ENCODE data around the gene NMD3. TPM values are rescaled to one million over a fixed set of nuclear protein-coding genes. Genes with fewer than 3 reads are reported as not detected.

Gene NMD3
- total RNA-seq, 1 donor from 2014 or later, result 49.1 TPM

DNA sequence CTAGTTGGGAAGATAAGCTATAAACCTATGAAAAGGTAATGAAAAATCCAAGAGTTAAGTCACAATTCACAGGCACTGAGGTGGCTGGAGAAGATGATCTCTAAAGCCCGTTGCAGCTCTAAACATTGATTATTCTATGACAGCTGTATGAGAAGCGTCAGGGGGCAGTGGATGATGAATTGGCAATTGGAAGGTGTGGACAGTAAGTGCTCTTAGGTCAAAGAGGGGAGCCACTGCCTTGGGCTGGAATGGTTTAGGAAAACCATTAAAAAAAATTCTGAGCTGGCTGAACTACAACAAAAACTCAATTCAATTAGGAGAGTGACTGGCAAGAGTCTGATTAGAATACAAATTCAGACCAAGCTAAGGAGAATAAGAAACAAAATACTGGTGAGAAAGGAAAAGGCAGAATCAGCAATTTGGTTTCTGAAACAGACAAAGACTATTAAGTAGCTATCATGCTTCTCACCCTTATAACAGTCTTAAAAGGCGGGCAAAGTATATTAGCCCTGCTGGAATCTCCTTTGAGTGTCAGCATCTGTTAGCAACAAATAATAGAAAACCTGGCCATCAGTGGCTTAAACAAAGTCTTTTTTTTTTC, 8.8 kb upstream of the NMD3 start:
- no peak overlapping the region for H3K4me3 ChIP-seq
- H3K27me3 ChIP-seq, result no peaks in the 10 kb centered on the region
- H3K36me3 ChIP-seq, result no peaks in the 10 kb centered on the region
- no peaks in the 10 kb centered on the region for H3K4me1 ChIP-seq
- H3K9me3 ChIP-seq, result no peaks in the 10 kb centered on the region
- TF ChIP-seq POLR2A (IDR thresholded peaks at IDR 0.05), result no peak
- no peak for TF ChIP-seq POLR2AphosphoS5 (IDR thresholded peaks at IDR 0.05; ENCODE audit: insufficient read depth in 1 of 2, low read depth in 1 of 2)
- TF ChIP-seq, protein P1, sequence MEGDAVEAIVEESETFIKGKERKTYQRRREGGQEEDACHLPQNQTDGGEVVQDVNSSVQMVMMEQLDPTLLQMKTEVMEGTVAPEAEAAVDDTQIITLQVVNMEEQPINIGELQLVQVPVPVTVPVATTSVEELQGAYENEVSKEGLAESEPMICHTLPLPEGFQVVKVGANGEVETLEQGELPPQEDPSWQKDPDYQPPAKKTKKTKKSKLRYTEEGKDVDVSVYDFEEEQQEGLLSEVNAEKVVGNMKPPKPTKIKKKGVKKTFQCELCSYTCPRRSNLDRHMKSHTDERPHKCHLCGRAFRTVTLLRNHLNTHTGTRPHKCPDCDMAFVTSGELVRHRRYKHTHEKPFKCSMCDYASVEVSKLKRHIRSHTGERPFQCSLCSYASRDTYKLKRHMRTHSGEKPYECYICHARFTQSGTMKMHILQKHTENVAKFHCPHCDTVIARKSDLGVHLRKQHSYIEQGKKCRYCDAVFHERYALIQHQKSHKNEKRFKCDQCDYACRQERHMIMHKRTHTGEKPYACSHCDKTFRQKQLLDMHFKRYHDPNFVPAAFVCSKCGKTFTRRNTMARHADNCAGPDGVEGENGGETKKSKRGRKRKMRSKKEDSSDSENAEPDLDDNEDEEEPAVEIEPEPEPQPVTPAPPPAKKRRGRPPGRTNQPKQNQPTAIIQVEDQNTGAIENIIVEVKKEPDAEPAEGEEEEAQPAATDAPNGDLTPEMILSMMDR (IDR thresholded peaks at IDR 0.05), result no peak
- DNase-seq (ENCODE audit: extremely low spot score in 2 of 2), result no peak
- intact Hi-C loops (cut with DNase I), result loop anchor here (5.0 kb wide), 1 partner anchor 475 kb away; no protein-coding TSS in a partner anchor
- H3K27ac ChIP-seq, result no peak overlapping the region

DNA sequence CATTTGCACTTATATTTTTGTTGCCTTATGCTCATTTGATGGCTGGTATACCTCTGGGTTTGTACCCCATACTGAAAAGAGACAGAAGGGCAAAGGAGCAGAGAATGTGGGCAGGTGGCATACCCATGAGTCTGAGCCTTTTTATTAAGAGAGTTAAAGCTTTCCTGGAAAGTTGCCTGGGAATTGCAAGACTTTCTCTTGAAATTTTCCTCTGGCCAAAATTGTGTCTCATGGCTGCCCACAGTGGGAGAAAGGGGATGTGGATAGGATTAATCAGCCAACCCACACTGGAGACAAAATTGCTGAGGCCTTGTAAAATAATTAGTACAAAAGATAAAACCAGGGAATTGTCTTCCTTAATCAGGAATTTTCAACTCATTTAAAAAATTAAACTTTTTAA, 8.2 kb upstream of the NMD3 start:
- Histone ChIP-seq H3K27me3 (no peaks in the 10 kb centered on the region), H3K4me1 (no peaks in the 10 kb centered on the region), H3K9me3 (no peaks in the 10 kb centered on the region), H3K27ac (no peak overlapping the region), H3K36me3 (no peaks in the 10 kb centered on the region), H3K4me3 (no peak overlapping the region)
- DNase-seq (ENCODE audit: extremely low spot score in 2 of 2), result no peak
- intact Hi-C loops (cut with DNase I), result loop anchor here (5.0 kb wide), 1 partner anchor 476 kb away; no protein-coding TSS in a partner anchor
- TF ChIP-seq, protein P1 (IDR thresholded peaks at IDR 0.05), result no peak
- TF ChIP-seq POLR2AphosphoS5 (IDR thresholded peaks at IDR 0.05; ENCODE audit: insufficient read depth in 1 of 2, low read depth in 1 of 2) (no peak), POLR2A (IDR thresholded peaks at IDR 0.05) (no peak)

DNA sequence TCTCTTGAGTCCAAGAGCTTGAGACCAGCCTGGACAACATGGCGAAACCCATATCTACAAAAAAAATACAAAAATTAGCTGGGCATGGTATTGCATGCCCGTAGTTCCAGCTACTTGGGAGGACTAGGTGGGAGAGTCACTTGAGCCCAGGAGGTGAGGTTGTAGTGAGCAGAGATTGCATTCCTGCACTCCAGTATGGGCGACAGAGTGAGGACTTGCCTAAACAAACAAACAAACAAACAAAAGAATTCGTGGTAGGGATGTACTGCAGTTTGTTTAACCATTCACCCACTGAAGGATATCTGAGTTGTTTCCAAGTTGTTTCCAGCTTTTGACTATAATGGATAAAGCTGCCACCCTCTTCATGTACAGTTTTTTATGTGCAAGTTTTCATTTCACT, 7.5 kb upstream of the NMD3 start:
- no peak overlapping the region for H3K4me3 ChIP-seq
- no peaks in the 10 kb centered on the region for H3K27me3 ChIP-seq
- DNase-seq (ENCODE audit: extremely low spot score in 2 of 2), result no peak
- no peaks in the 10 kb centered on the region for H3K36me3 ChIP-seq
- no peak overlapping the region for H3K27ac ChIP-seq
- intact Hi-C loops (cut with DNase I), result loop anchor here (5.0 kb wide), 1 partner anchor 476 kb away; no protein-coding TSS in a partner anchor
- no peaks in the 10 kb centered on the region for H3K4me1 ChIP-seq
- no peaks in the 10 kb centered on the region for H3K9me3 ChIP-seq
- TF ChIP-seq, protein P1 (IDR thresholded peaks at IDR 0.05), result no peak
- no peak for TF ChIP-seq POLR2AphosphoS5 (IDR thresholded peaks at IDR 0.05; ENCODE audit: insufficient read depth in 1 of 2, low read depth in 1 of 2)
- no peak for TF ChIP-seq POLR2A (IDR thresholded peaks at IDR 0.05)

DNA sequence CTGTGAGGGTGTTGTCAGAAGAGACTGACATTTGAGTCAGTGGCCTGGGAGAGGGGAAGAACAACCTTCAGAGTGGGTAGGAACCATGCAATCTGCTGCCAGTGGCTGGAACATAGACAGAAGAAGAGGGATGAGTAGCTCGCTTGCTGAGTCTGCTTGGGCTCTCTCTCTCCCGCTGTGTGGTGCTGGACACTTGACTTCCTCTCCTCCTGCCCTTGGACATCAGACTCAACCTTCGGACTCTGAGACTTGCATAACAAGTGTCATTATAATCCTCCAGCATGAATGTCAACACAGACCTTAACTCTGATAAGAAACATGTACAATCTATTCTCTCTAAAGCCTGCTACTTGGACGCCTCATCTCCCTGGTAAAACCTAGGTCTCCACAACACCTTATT, 5.9 kb upstream of the NMD3 start:
- H3K4me1 ChIP-seq, result no peaks in the 10 kb centered on the region
- no peak for TF ChIP-seq POLR2AphosphoS5 (IDR thresholded peaks at IDR 0.05; ENCODE audit: insufficient read depth in 1 of 2, low read depth in 1 of 2)
- TF ChIP-seq, protein P1 (IDR thresholded peaks at IDR 0.05), result no peak
- no peak for TF ChIP-seq POLR2A (IDR thresholded peaks at IDR 0.05)
- no peak overlapping the region for H3K27ac ChIP-seq
- H3K4me3 ChIP-seq, result no peak overlapping the region
- intact Hi-C loops (cut with DNase I), result no loop called here
- H3K9me3 ChIP-seq, result no peaks in the 10 kb centered on the region
- no peaks in the 10 kb centered on the region for H3K27me3 ChIP-seq
- no peak for DNase-seq (ENCODE audit: extremely low spot score in 2 of 2)
- H3K36me3 ChIP-seq, result no peaks in the 10 kb centered on the region

DNA sequence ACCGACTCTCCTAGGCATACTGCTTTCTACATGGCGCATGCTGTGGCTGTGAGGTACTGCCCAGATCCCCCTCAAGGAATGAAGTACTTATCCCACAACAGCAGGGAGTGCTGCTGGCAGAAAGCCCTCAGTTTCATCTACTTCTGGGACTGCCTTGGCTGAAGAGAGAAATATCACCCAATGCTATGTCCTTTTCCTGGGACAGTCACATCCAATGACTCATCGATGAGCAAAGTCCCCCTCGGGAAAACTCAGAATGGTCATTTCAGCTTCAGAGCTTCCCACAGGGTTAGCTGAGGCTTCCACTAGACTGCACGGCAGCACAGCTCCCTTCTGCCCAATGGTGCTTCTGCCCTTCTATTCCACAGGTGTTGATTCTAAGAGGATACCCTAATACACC, 3.6 kb upstream of the NMD3 start:
- intact Hi-C loops (cut with DNase I), result no loop called here
- Histone ChIP-seq H3K4me1 (peaks cover 8% of the 10 kb centered on the region), H3K27ac (no peak overlapping the region), H3K4me3 (no peak overlapping the region), H3K27me3 (no peaks in the 10 kb centered on the region), H3K36me3 (no peaks in the 10 kb centered on the region), H3K9me3 (no peaks in the 10 kb centered on the region)
- TF ChIP-seq, protein P1 (IDR thresholded peaks at IDR 0.05), result no peak
- TF ChIP-seq POLR2A (IDR thresholded peaks at IDR 0.05), result no peak
- DNase-seq (ENCODE audit: extremely low spot score in 2 of 2), result no peak

All from vagina (tissue), 2 donors.